Fibroblast of lung (primary cell): ENCODE data around the gene GHRL.

Experiments
- CTCF ChIP-seq, 2 donors: IDR thresholded peaks in 1 of 2; conservative IDR thresholded peaks in 1 of 2; 1 replicate in 1 of 2; 2 replicates in 1 of 2; pipeline ENCODE4 v1.5.1; 2011 to 2012; ENCODE audit warnings: low read length in 2 of 2, control low read depth in 1 of 2, inconsistent platforms in 1 of 2, low read depth in 1 of 2, mild to moderate bottlenecking in 1 of 2
- EZH2 ChIP-seq: IDR thresholded peaks from 2 replicates; pipeline ENCODE4 v1.5.1; 2012; ENCODE audit warnings: low read length, control low read depth, mild to moderate bottlenecking; ENCODE audit errors: missing control alignments

GRCh38 chr3:10315771-10316344 is 23.1 kb upstream of the GHRL start:
- TF ChIP-seq CTCF (conservative IDR thresholded peaks at IDR 0.05 in 1 of 2, IDR thresholded peaks at IDR 0.05 in 1 of 2; ENCODE audit: low read depth in 1 of 2, low read length in 2 of 2) (no peak), EZH2 (no peak)
